Osteocyte (in vitro differentiated cells): Measurements from ENCODE around the gene ZNF354C. TPM values are rescaled to one million over a fixed set of nuclear protein-coding genes. Genes with fewer than 3 reads are reported as not detected.

Experiments
- DNase-seq: peaks from one replicate; pipeline ENCODE4 v3.0.0; 2021; ENCODE audit warnings: mixed read lengths; ENCODE audit not compliant: unreplicated experiment; ENCODE audit errors: extremely low spot score
- H3K27ac Mint-ChIP-seq: one replicate; pipeline ENCODE4 v1.8.0; 2021; ENCODE audit warnings: mild to moderate bottlenecking, mixed read lengths; ENCODE audit not compliant: unreplicated experiment
- H3K27me3 Mint-ChIP-seq: one replicate; pipeline ENCODE4 v1.8.0; 2021; ENCODE audit warnings: mixed read lengths; ENCODE audit not compliant: unreplicated experiment
- H3K36me3 Mint-ChIP-seq: one replicate; pipeline ENCODE4 v1.8.0; 2021; ENCODE audit warnings: mixed read lengths; ENCODE audit not compliant: unreplicated experiment
- H3K4me1 Mint-ChIP-seq: one replicate; pipeline ENCODE4 v1.8.0; 2021; ENCODE audit warnings: mixed read lengths; ENCODE audit not compliant: unreplicated experiment
- H3K4me3 Mint-ChIP-seq: one replicate; pipeline ENCODE4 v1.8.0; 2021; ENCODE audit warnings: mild to moderate bottlenecking, moderate library complexity, mixed read lengths; ENCODE audit not compliant: unreplicated experiment
- H3K9me3 Mint-ChIP-seq: one replicate; pipeline ENCODE4 v1.8.0; 2021; ENCODE audit warnings: mixed read lengths; ENCODE audit not compliant: unreplicated experiment
- CTCF ChIP-seq: fragments of 200-600 bp; sonication (generic); IDR thresholded peaks from 2 replicates; pipeline ENCODE4 v1.5.0; 2021; ENCODE audit warnings: antibody characterized with exemption, mild to moderate bottlenecking, moderate library complexity
- total RNA-seq: library from RNA; stranded (reverse); gene quantifications from 2 replicates; pipeline ENCODE4 v1.2.1, GENCODE V29; 2021

The ZNF354C gene
- total RNA-seq, 1 donor from 2014 or later, result 4.6 TPM

GRCh38 chr5:179131886-179132585, 71.9 kb downstream of the ZNF354C start:
- Mint-ChIP-seq H3K4me1 (no peaks in the 10 kb centered on the region), H3K27me3 (no peaks in the 10 kb centered on the region), H3K4me3 (no peak overlapping the region), H3K36me3 (peaks cover 4% of the 10 kb centered on the region), H3K27ac (no peak overlapping the region), H3K9me3 (peaks cover 11% of the 10 kb centered on the region)
- TF ChIP-seq CTCF, result no peak
- DNase-seq, result no peak

- Mint-ChIP-seq H3K9me3 (peaks cover 11% of the 10 kb centered on the region), H3K4me1 (no peaks in the 10 kb centered on the region), H3K36me3 (peaks cover 4% of the 10 kb centered on the region), H3K4me3 (no peak overlapping the region), H3K27me3 (no peaks in the 10 kb centered on the region), H3K27ac (no peak overlapping the region)
- no peak for TF ChIP-seq CTCF
- no peak for DNase-seq
Observed at GRCh38 chr5:179132586-179133355, 72.6 kb downstream of the ZNF354C start.

Other genes starting within 250 kb of the ZNF354C start
- 18.9 and 20.0 TPM in 2 replicates for gene ZNF354B, start 200.4 kb upstream of the ZNF354C start, total RNA-seq
- 1.2 and 1.7 TPM in 2 replicates for gene ZFP2, start 164.5 kb upstream of the ZNF354C start, total RNA-seq
- gene ZNF454, start 119.2 kb upstream of the ZNF354C start, total RNA-seq, result 1.2 and 1.6 TPM in 2 replicates
- gene GRM6, start 65.1 kb upstream of the ZNF354C start, total RNA-seq, result not detected in 2 replicates
- 4.2 and 5.2 TPM in 2 replicates for gene ZNF879, start 36.6 kb upstream of the ZNF354C start, total RNA-seq